Keratinocyte (primary cell): ENCODE results near the gene IL1RL2.
A peak's percentile ranks its signal among the peaks of the same experiment; 100 is the strongest.

Experiments used
- CTCF ChIP-seq, 3 experiments: IDR thresholded peaks in 1 of 3; conservative IDR thresholded peaks in 1 of 3; optimal IDR thresholded peaks in 1 of 3; 2 replicates in 2 of 3; 3 replicates in 1 of 3; pipeline versions ENCODE3 to v1.5.1; 2011; ENCODE audit warnings: low read length in 3 of 3, mild to moderate bottlenecking in 3 of 3, moderate library complexity in 2 of 3, control low read depth in 1 of 3, inconsistent platforms in 1 of 3; ENCODE audit not compliant: insufficient read depth in 2 of 3; ENCODE audit errors: extremely low read depth in 1 of 3
- EZH2 ChIP-seq: IDR thresholded peaks from one replicate; pipeline ENCODE4 v1.6.1; 2012; ENCODE audit warnings: inconsistent platforms, mild to moderate bottlenecking, low read length, moderate library complexity

GRCh38 chr2:102240640-102241370 is 54.0 kb downstream of the IL1RL2 start:
- no peak for TF ChIP-seq EZH2
- peak; percentile 97 to 99 (median 98) for TF ChIP-seq CTCF (optimal IDR thresholded peaks at IDR 0.05 in 1 of 3, IDR thresholded peaks at IDR 0.05 in 1 of 3, conservative IDR thresholded peaks at IDR 0.05 in 1 of 3; ENCODE audit: extremely low read depth in 1 of 3, insufficient read depth in 2 of 3, low read length in 3 of 3)
